Stimulated activated CD8-positive, alpha-beta memory T cell treated with anti-CD3 and anti-CD28 coated beads, Interleukin-12 subunit alpha, Interleukin-12 subunit beta, amount 100 ng/mL, for 24 hours (primary cell): ENCODE measurements around the gene TAC4.
"Not testable (repeated sequence)": the region's sequence is repeated elsewhere in the genome, so short reads cannot be mapped to it uniquely, and the experiment has no call there.

Experiments
- DNase-seq: peaks from one replicate; pipeline ENCODE4 v3.0.0-alpha.2; 2020; ENCODE audit errors: extremely low read depth

The TAC4 gene

DNA sequence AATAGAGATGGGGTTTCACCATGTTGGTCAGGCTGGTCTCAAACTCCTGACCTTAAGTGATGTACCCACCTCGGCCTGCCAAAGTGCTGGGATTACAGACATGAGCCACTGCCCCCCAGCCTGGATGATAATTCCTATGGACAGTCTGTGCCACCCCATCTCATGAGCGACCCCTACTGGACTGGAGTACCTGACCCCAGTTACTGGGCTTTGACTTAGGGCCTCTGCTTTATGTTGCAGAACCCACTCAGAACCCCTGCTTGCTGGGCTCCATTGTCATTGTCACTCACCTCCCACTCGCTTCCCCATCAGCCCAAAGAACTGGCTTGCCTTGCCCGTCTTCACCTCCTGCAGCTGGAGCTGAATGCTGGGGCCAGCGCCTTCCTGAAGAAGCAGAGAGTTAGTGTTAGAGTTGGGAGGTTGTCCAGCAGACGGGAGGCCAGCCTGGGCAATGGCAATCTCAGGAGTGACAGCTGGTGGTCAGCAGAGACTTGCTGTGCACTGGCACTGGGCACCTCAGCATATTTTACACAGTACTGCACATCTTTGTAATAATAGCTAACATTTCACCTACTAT, 4.0 kb downstream of the TAC4 start:
- DNase-seq, result no peak

DNA sequence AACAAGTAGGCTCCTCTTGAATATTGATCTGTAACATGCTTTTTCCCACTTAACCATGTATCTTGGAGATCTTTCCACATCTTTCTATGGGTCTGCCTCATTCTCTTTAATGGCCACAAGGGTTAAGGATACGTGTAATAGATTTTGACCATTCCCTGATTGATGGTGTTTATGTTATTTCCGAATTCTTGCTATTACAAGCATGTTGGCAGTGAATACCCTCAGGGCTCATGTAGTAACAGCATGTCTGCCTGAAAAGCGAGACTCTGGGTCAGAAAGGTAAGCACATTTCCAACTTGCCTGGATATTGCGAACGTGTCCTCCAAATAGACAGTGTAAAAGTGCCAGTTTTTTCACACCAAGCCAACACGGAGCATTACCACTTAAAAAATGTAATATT, 5.0 kb downstream of the TAC4 start:
- no peak for DNase-seq

DNA sequence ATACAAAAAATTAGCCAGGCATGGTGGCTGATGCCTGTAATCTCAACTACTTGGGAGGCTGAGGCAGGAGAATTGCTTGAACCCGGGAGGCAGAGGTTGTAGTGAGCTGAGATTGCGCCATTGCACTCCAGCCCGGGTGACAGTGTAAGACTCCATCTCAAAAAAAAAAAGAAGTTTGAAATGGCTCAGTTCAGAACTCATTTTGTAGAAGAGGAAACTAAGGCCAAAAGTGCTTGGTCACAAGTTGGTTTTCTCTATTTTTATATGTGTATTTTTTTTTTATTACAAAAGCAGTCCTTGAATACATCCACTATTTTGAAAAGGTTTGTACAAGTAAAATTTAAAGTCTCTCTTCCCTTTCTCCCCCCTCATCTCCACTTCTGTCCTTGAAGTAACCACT, 5.5 kb downstream of the TAC4 start:
- DNase-seq, result no peak

DNA sequence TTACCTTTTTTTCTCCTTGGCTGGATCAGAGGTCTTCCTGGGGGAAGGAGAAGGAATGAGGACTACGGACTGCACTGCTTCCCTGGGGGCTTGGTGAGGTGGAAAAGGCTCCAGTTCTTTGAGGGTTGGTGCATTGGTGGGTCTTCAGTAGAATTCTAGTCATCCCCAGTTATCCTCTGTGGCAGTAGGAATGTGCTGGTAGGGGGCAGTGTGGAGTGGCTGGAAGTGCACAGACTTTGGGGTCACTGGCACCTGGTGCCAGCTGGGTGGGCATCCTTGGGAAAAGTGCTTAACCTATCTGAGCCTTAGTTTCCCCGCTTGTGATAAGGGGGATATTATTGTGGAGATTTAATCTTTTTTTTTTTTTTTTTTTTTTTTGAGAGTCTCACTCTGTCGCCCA, 6.3 kb downstream of the TAC4 start:
- DNase-seq, result no peak

DNA sequence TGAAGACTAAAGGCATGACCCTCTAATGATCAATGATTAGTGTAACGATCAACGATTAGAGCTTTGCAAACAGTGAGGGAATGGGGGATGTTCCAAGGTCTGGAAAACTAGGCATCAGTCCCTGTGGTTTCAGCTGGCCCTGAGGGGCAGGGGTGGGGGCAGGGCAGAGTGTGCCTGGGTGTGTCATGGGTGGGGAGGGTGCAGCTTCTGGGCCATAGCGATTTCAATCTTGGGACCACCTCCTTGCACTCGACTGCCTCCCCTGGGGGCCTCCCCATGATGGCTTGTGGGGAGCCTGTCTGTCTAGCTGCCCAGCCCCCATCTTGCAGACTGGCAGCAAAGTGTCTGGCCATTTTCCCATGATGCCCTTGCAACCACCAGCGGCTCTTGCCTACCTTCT, 8.4 kb downstream of the TAC4 start:
- no peak for DNase-seq

DNA sequence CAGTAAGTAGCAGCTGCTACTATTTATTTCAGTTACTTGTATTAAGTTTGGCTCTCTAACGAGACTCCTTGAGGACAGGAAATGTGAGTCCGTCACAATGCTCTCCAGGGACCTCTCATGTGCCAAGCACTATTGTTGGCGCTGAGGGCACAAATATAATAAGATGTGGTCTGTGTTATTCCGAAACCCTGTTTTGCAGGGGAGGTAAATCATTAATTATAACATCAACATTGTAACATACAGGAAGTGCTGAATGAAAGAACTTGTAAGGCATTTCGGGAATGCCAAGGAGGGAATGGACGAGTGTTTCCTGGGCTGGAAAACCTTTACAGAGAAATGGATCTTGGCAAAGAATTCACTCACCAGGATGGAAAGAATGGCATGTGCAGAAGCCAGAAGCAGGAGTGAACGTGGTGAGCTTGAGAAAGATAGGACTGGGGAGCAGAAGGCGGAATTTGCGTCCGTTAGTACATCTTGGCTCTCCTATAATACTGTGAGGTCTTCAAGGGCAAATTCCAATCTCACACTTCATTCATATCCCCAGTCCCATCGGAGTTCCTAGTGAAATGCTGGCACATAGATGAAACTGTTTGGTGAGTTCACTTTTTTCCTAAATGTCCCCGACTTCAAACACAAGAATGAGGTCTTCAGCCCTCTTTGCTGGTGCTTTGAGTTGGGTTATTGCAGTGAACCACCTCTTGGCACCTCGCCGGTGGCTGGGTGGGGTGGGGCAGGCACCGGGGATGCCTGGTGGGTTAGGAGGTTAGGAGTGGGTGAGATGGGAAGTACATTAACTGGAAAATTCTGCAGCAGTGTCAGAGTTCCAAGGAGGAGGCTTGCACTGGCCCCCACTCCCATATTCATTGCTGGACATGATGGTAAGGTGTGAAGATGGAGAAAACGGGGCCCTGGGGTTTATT, 11.5 kb downstream of the TAC4 start:
- DNase-seq, result no peak

DNA sequence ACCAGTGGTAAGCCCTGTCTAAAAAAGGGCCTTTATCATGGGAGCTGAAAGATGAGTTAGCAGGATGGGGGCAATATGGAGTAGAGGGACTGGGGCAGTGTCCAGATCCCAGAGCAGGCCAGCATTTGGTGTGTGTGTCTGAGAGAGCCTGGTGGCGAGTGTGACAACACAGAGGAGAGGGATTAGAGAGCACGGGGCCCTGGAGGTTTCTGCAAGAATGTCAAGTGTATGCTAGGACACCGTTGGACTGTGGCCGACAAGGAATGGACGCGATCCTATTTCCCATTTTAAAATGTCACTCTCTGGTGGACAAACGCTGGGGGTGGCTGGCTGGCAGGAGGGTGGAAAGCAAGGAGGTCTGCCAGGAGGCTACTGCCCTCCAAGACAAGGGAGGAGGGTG, 12.4 kb downstream of the TAC4 start:
- DNase-seq, result no peak

DNA sequence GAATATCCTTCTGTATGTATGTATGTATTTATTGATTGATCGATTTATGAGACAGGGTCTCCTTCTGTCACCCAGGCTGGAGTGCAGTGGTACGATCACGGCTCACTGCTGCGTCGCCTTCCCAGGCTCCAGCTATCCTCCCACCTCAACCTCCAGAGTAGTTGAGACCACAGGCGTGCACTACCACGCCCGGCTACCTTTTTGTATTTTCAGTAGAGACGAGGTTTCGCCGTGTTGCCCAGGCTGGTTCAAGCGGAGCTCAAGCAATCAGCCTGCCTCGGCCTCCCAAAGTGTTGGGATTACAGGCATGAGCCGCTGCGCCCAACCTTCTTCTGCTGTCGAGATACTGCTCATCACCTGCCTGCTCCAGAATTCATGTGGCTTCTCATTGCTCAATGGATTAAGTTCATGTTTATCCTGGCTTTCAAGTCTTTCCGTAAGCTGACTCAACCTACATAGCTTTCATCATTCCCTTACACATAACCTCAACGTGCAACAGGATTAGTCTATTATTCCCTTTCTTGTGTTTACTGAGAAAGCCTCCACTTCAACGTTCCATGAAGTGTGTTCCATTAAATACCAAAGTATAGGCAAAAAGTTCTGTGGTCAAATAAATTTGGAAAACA, 13.6 kb downstream of the TAC4 start:
- DNase-seq, result no peak

DNA sequence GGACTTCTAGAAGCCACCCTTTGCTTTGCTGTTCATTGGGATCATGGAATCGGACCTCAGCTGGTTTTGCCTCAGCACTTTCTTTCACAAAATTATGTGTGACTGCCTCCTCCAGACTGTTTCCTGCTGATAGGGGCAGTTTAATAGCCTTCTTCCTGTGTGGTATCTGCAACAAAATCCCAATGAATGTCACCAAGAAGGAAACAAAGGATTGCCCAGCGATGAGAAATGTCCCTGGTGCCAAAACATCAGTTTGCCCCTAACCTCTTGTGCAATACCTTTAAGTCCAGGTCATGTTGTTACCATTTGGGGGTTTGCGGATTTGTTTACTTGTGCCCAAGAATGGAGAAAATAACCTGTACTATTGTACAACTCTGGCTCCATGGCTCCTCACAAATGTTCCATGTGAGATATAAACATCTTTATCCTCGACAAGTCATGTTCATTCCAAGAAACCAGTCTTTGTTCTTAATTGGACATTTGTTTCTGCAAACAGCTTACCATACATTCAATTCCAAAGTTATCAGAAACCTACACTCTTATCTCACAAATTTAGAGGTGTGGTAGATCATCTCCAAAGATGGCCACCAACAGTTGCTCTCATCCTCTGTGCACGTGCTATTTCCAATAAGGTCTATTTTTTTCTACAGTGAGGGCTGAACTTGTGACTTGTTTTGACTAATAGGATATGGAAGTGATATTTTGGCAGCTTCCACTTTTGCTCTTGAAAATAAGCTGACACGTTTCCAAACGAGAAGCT, 14.8 kb downstream of the TAC4 start:
- DNase-seq, result no peak

DNA sequence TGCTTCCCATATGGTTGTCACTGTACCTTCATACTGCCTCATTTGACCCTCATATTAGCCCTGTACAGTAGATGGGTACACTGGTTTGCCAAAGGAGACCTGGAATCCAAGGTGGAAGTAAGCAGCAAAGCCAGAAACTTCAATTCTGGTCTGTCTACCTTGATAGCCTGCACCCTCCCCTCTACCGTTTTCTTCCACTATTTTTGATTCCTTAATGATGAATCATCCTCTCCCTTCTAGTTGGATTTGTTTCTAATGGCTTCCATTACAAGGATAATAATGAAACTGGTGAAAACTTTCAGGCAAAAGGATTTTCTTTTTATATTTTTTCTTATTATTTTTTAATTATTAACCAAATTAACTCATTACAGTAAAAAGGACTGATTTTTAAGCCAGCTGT, 17.3 kb downstream of the TAC4 start:
- no peak for DNase-seq

DNA sequence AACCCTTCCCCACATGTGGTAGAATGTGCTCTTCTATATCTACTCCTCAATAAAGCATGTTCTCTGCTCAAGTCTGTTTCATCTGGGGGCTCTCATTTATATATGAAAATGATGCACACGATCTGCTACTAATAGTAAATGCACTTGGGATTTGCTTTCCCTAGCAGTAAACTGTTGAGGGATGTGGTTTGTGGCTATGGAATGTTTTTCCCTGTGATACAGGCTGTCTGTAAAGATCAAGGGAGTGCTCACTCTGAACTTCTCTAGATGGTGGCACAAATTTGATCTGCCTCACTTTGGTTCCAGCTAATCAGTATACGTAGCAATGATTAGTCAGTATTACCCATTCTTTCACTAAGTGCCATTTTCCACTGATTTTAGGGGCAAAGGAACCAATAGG, 18.8 kb downstream of the TAC4 start:
- no peak for DNase-seq

DNA sequence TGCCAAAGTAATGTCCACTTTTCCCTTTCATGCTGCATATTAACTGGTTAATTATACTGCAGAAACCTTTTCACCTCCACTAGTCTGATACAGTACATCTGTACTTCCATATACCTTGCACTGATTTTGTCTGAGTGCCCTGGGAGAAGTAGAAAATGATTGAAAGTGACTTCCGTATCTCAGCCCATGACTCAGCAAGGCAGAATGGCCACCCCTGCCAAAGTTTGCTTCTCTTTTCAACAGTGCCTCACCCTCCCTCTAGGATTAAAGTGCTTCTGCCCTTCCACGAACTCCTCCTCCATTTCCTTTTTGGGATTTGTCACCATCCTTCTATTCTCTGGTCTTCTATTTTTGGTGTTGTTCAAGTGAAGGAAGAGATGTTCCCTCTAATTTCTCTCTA, 19.5 kb downstream of the TAC4 start:
- DNase-seq, result not testable (repeated sequence)

DNA sequence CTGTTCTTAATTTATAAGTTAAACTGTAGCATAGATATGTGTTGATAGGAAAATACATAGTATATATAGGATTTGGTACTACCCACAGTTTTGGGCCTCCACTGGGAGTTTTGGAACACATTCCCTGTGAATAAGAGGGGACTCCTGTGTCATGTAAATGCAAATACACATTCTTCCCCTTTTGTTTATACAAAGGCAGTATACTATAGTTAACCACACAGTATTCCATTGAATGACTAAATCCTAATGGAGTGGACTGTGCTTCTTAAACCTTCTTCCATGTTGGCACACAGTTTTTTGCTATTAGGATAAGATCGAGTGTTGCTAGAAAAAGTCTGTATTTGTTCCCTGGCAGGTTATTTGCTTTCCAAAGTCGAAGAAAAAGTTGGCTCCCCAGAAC, 22.2 kb downstream of the TAC4 start:
- DNase-seq, result no peak

DNA sequence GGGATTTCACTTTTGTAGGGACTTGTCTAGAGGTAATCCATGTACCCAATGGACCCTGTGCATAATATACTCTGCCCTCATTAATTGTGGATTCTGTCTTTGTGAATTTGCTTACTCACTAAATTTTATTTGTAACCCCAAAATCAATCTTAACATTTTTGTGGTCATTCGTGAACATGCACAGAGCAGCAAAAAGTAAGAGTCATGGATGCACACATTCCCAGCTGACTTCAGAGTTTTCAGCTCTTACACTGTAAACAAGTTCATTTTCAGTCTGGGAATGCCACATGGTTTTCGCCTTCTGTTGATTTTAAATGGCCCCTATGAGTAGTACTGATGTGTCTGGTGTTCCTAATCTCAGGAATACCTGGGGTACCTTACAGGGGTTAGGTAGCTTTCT, 24.3 kb downstream of the TAC4 start:
- no peak for DNase-seq

DNA sequence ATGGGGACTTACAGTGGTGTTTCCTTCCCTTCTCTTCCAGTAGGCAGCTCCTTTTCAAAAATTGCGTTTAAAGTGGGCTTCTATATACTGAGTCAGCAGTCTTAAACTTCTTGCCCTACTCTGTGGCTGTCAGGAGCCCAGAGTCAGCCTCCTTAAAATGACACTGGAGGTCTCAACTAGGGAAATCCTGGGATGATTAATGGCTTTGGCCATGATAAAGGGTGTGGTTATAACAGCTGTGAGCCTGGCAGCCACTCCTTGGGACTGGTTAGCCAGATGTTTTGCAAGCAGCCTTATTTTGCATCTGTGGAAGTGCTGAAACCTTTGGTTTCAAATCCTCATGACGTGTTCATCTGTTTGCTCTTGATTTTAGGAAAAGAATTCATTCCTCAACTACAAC, 25.0 kb downstream of the TAC4 start:
- DNase-seq, result no peak

DNA sequence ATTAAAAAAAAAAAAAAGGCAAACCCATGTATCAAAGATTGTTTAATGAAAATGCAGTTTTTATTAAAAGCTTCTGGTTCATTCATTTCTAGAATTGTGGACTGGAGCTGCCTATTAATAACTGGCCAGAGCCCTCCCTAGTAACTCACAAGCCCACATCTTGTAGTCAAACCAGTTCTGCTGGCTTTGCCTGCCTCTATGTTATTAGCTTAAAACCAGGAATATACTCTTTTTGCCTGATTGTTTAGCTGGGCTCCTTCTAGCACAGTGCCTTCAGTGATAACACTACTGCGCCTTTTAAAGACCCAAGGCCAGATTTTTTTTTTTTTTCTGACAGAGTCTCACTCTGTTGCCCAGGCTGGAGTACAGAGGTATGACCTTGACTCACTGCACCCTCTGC, 26.0 kb downstream of the TAC4 start:
- DNase-seq, result no peak

DNA sequence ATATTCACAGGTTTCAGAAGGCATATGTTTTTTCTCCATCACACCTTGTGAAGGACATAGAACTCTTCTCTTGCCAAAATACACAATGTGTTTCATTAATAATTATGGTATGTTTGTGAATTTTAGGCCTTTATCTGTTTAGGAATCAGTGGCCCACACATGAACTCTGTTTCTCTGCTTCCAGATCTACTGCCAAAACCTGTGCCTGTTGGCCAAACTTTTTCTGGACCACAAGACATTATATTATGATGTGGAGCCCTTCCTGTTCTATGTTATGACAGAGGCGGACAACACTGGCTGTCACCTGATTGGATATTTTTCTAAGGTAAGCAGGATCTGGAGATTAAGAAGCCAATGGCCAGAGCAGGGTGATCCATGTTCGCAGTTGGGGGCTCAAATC, 26.4 kb downstream of the TAC4 start:
- DNase-seq, result no peak

DNA sequence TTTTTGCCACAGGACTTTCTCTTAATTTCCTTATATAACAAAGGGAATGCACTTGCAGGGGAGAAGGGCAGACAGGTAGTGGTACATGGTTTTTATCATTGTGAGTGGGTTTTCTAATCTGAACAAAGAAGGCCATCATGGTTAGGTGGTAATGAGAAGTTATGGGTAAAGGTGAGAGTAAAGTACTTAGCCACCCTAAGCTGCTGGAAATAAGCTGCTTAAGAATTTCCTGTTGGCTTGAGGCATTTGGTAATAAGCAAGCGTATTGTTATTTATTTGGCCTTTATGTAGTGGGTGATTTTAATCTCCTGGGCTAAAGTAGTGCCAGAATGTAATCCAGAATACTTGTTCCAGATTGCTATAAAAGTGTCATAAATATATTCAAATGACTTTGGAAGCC, 27.1 kb downstream of the TAC4 start:
- DNase-seq, result no peak

DNA sequence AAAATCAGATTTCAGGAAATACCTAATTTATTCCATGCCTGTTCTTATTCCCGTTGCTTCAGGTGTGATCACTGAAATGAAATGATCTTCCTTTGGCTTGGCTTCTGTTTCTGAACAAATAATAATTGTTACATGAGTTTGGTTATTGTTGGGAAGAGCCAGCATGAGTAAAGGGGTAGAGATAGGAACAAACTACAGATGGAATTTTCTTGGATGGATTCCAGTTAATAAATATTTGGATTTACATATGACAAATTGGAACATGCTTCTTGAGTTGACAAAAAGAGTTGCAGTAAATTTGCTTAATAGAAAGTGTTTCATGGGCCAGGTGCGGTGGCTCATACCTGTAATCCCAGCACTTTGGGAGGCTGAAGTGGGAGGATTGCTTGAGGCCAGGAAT, 28.2 kb downstream of the TAC4 start:
- DNase-seq, result no peak

DNA sequence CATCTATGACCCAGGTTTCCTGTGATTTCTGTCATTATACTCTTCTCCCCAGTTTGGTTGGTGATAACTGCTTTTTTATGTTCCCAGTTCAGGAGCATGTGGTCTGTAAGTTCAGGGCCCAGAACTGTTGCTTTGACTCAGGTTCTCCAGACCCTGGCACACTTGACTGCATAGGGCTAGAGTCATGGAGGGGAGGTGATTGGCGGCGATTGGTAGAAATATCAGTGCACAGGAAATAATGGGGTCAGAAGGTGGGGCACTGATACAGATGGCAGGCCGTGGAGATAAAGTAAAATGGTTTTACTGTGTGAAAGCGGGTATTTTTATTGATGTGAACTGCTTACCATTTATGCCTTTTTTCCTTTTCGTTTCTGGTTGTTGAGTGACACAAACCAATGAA, 28.7 kb downstream of the TAC4 start:
- no peak for DNase-seq

DNA sequence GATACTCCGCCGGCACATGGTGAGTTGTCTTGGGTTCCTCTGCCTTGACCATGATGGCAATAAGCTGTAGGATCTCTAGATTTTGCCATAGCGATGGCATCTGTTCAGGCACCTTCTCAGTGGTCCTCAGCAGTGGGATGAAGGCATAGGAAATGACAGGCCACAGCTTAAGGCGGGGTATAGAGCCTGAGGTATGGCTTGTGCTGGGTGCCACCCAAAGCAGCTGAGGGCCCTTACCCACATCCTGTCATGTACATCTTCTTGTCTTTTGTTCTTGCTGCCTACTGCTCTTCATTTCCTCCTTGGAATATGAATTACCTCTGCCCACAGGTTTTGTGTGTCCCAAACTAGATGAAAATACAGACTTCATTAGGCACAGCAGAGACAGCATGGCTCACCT, 29.9 kb downstream of the TAC4 start:
- DNase-seq, result peak; percentile 1

DNA sequence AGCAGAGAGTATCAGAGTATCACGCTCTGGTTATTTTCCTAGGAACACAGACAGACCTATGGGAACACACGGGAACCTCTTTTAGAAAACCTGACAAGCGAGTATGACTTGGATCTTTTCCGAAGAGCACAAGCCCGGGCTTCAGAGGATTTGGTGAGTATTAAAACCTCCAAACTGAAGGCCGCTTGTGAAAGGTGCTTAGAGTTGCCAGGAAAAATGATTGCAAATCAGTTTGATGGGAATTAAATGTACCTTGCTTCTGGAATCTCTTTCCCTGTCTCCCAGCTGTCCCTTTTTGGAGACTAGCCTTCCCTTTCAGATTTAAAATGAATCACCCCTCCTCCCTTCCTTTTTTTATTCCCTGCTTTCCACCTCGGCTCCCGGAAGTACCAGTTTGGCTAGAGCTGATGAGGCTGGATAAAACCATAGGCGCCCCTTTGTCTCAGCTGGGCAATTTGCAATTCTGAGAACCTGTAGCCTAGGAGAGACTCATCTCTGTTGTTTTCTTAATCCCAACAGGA, 32.0 kb downstream of the TAC4 start:
- DNase-seq, result no peak
